ENCODE measurements around the gene ARPC5.

ARPC5 gene

DNA sequence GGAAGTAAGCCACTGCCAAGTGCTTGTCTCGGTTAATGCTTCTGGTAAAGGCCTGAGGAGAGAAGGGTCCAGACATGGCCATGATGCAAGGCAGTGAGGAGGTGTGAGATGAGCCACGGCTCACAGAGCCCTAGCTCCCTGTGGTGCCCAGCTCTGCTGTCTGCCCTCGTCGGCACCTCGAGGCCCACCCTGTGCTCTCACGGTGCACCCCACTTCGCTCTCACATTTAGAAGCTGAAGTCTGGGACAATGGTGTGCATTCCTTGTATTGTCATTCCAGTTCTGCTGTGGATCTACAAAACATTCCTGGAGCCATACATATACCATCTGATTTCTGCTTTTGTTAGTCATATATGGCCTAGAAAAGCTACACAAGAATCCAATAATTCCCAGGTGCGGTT, 48.7 kb downstream of the ARPC5 start:
- FAIRE-seq (no peak), DNase-seq (ENCODE audit: low spot score) (no peak)

DNA sequence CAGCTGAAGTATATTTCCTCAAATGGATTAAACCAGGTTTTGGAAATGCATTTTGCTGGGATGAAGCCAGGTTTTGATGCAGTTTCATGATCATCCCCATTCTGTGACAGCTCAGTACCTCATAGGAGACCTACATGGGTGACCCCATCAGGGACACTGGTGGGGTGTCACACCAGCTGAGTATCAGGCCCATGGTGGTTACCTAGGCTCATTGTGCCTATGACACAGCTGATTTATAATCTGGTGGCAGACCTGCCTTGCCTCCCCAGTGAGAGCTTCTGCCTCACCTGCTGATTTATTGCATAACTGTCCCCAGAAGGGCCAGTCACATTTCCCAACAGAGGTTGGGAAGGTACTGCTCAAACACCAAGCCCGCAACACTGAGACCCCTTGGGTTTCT, 49.1 kb downstream of the ARPC5 start:
- no peak for DNase-seq (ENCODE audit: low spot score)
- no peak for FAIRE-seq

DNA sequence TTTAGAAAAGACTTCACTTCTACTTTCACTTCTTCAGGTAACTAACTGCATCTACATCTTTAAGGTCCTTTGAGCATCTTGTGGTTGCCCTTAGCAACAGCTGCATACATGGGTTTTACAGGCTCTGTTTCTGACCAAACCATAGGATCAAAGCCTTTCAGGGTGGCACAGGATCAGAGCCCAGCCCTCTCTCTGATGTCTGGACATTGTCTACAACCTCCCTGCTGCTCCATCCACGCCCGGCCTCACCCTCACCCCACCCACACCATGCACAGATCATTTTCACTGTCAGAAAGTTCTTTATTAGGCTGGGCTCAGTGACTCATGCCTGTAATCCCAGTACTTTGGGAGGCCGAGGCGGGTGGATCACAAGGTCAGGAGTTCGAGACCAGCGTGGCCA, 50.5 kb downstream of the ARPC5 start:
- no peak for DNase-seq (ENCODE audit: low spot score)
- no peak for FAIRE-seq

DNA sequence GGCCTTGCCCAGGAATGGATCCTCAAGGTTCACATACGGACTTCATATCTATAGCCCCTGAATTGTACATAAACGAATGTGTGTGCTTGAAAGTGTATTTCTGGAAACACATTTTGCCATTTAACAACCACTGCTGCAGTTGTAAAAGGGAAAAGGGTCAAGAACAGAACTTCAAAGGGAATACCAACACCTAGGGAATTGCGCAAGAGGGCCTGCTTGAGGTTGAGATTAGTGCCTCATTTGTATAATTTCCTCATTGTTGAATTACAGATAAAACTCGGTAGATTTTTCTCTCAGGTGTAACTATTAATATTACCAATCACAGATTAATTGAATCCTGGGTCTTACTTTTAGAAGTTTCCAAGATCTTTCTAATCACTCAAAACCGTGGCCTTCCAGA, 51.4 kb downstream of the ARPC5 start:
- FAIRE-seq: no peak

DNA sequence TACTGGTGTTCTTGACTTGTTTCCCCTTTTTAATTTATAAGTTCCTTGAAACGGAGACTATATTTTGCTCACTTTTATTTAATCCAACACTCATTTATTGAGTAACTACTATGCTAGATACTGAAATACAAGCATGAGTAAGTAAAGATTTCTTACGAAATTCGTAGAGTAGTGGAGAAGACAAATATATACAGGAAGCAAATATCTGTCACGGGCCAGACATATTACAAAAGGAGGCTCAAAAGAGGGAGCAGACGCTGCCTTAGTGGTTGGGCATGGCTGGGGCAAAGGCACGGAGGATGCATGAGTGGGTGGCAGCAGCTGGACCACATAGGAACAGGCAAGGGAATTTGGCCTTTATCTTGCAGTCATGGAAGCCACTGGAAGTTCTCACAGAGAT, 52.1 kb downstream of the ARPC5 start:
- no peak for FAIRE-seq

More for the DNA sequence above, 51.4 kb downstream of the ARPC5 start:
- no peak for DNase-seq (ENCODE audit: low spot score)

DNA sequence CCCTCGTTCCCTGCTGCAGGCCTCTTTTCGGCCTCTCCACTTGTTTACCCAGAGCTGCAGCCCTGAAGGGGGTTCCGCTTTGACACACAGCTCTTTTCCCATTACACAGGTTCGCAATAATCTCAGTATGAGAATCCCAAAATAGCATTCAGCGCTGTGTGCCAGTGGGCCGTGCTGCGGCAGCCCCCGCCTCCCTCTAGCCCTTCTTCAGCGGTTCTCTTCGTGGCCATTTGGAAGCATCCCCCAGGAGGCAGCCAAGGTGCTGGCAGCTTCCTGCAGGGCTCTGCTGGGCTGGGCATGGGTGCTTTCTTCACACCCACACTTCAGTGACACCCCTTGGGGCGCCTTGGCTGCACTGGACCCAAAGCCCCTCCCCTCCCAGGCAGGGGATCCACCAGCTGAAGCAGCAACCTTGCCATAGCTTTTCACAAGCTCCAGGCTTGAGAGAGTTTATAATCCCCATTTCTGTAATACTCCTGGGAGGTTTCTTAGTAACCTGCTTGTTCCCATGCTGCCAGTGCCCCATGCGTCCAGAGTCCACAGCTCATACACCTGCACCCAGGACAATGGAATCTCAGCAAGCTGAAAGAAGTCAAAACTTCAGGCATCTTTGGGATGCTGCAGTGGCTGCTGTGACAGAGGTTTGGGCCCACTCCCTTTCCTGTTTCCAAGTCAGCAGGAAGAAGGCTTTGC, 53.4 kb downstream of the ARPC5 start:
- no peak for DNase-seq (ENCODE audit: low spot score)
- no peak for FAIRE-seq

More for the DNA sequence above, 52.1 kb downstream of the ARPC5 start:
- DNase-seq (ENCODE audit: low spot score): no peak

DNA sequence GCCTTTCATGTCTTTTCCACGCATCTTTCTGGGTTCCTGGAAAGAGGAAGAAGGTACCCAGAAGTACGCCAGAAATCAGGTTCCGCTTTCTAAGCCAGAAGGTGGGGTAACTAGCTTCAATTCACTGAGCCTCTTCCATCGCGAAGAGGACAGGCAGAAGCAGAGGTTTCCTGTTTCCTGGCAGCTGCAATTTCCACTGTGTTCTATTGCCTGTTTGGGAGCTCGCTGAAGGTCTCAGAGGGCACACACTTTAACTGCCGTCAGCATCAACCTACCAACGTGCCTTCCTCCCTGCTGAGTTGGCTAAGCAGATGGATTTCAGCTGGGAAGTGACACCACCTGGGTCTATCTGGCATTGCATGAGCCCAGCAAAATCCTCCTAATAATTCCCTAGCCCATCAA, 55.3 kb downstream of the ARPC5 start:
- peak; percentile 34 for DNase-seq (ENCODE audit: low spot score)

DNA sequence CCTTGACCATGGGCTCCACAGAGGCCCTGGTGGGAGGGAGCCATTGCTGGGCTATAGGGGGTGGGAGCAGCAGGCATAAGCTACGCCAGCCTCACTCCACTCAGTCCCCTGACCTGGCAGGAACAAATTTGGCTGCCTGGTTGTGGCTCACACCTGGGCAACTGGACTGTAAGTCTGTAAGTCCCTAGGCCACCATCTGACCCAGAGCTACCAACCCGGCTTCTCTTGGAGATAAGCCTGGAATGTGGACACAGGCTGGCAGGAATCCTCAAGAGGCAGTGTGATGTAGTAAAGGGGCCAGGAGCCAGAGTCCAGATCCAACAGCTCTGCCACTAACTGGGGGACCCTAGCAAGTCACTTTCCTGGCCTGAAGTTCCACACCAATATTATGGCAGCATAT, 56.7 kb downstream of the ARPC5 start:
- FAIRE-seq: no peak
- no peak for DNase-seq (ENCODE audit: low spot score)

More for the DNA sequence above, 55.3 kb downstream of the ARPC5 start:
- FAIRE-seq: no peak

DNA sequence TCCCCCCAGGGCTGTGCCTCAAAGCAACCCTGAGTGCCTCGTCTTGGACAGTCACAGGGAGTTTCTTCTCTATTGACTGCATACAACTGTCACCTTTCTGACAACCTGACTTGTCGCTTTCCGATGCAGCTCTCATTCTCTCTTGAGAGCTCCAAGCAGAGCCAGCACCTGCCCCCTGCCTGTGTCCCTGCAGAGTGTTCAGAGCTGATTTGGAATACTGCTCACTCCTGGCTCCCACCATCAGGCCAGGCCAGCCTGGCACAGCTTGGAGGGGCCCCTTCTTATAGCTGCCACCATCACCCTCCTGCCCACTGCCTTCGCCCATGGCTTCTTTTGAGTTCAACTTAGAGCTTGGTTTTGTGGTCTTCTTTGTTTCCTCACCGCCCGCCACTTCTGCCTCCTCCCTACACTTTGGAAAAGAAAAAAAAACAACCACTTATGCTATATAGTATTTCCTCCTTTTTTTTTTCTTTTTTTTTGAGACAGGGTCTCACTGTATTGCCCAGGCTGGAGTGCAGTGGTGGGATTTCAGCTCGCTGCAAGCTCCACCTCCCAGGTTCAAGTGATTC, 57.6 kb downstream of the ARPC5 start:
- FAIRE-seq (no peak), DNase-seq (ENCODE audit: low spot score) (no peak)

DNA sequence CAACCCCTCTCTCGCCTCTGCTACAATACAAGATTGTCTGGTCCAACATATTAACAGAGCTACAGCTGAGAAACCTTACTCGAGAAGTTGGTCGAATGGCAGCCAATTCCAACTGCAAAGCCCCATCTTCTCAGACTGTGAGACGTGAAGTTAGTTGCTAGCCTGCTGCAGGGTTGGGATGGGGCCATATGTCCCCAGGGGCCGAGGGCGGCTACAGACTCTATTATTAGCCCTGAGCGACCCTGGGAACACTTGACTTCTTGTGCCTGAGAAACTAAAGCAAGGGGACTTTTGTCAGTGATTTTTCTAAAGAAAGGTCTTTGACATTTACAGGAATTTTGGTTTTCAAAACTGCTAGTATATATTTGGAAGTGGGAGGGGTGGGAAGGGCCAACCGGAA, 59.0 kb downstream of the ARPC5 start:
- DNase-seq (ENCODE audit: low spot score): no peak
- no peak for FAIRE-seq

DNA sequence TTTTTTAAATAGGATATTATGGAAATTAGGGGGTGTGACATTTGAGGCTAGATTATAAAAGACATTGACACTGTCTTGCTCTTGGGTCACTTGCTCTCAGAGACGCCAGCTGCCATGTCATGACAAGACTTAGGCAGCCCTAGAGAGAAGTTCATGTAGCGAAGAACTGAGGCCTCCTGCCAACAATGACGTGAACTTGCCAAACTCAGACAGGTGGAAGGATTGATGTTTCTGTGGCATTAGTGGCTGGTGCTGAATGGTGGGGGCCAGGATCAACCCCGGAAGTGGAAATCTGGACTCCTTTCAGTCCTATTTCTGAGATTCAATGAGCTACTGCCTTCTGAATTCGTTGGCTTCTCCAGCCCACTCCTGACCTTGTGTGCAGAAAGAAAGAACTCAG, 60.0 kb downstream of the ARPC5 start:
- DNase-seq (ENCODE audit: low spot score) (no peak), FAIRE-seq (no peak)

DNA sequence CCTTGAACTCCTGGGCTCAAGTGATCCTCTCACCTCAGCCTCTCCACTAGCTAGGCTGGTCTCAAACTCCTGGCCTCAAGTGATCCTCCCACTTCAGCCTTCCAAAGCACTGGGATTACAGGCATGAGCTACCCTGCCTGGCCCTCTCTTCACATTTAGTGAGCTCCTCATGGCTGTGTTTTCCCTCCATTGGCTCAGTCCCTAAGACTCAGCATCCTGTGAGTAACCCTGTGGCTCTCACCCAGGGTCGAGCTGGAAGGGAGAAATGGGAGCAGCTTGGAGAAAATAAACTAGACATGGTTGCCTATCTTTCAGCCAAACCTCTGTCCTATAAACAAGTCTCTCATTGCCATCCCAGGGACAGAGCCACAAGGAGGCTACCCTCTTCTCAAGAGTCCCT, 62.9 kb downstream of the ARPC5 start:
- no peak for FAIRE-seq
- no peak for DNase-seq (ENCODE audit: low spot score)

DNA sequence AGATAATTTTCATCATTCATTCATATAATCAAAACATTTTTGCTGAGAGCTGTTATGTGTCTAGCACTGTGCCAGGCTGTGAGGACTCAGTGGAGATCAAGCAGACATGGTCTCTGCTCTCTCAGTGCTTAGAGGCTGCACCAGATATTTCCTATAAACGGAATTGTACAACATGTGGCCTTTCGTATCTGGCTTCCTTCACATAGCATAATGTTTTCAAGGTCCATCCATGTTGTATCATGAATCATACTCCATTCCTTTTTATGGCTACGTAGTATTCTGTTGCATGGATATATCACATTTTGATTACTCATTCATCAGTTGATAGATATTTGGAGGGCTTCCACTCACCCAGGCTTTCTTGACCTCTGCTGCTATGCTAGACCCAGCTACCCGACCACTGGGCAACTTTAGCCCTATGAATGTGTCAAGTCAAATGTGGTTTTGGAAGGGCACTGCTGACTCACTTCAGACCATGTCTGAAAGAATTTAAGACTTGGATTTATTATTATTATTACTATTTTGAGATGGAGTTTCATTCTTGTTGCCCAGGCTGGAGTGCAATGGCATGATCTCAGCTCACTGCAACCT, 63.8 kb downstream of the ARPC5 start:
- no peak for FAIRE-seq
- DNase-seq (ENCODE audit: low spot score): peak; percentile 24
